A673 (cell line): Measurements from ENCODE around the gene PDE11A. TPM values are rescaled to one million over a fixed set of nuclear protein-coding genes. Genes with fewer than 3 reads are reported as not detected.

Experiments
- BruUV-seq: library from RNA; stranded (reverse); fragments of 400-500 nt; replicated peaks from 2 replicates; lab custom pipeline; 2021; lab: Mats Ljungman, UMichigan
- CTCF ChIA-PET: fragments of 300-600 bp; sonication (Branson Sonifier 250); formaldehyde crosslinking; loops from one replicate; lab custom pipeline; 2022; ENCODE audit warnings: antibody characterized with exemption; lab: Charles Lee
- POLR2A ChIA-PET: fragments of 300-600 bp; sonication (Branson Sonifier 250); formaldehyde crosslinking; loops from one replicate; lab custom pipeline; 2022; ENCODE audit warnings: antibody characterized with exemption; ENCODE audit not compliant: low non-redundant PET; lab: Charles Lee
- DNase-seq: peaks from one replicate; pipeline ENCODE4 v3.0.0-alpha.2; 2015; ENCODE audit warnings: low spot score
- H3K27ac ChIP-seq: fragments of 200-600 bp; sonication (generic); 2 replicates; pipeline ENCODE4 v1.5.1; 2016; ENCODE audit warnings: mixed run types, low read depth, mild to moderate bottlenecking, mixed read lengths, antibody characterized with exemption, low read length; ENCODE audit not compliant: poor library complexity, severe bottlenecking
- H3K27me3 ChIP-seq: fragments of 200-600 bp; sonication (generic); replicated peaks from 2 replicates; pipeline ENCODE4 v1.6.1; 2017; ENCODE audit warnings: mixed run types, low read depth, mild to moderate bottlenecking, mixed read lengths, antibody characterized with exemption, low read length; ENCODE audit not compliant: insufficient read depth, poor library complexity
- H3K36me3 ChIP-seq: fragments of 200-600 bp; sonication (generic); 2 replicates; pipeline ENCODE4 v1.6.1; 2016; ENCODE audit warnings: mixed run types, mild to moderate bottlenecking, mixed read lengths, antibody characterized with exemption, low read length; ENCODE audit not compliant: insufficient read depth, poor library complexity, severe bottlenecking
- H3K4me1 ChIP-seq: fragments of 200-600 bp; sonication (generic); 2 replicates; pipeline ENCODE4 v1.6.1; 2017; ENCODE audit warnings: mixed run types, mild to moderate bottlenecking, mixed read lengths, antibody characterized with exemption, low read length; ENCODE audit not compliant: insufficient read depth, poor library complexity, severe bottlenecking
- H3K4me3 ChIP-seq: fragments of 200-600 bp; sonication (generic); 2 replicates; pipeline ENCODE4 v1.5.1; 2016; ENCODE audit warnings: low read depth, mixed run types, mild to moderate bottlenecking, mixed read lengths, low read length; ENCODE audit not compliant: poor library complexity, severe bottlenecking
- H3K9me3 ChIP-seq: fragments of 200-600 bp; sonication (generic); 2 replicates; pipeline ENCODE4 v1.6.1; 2016; ENCODE audit warnings: mixed run types, low read depth, mild to moderate bottlenecking, mixed read lengths, antibody characterized with exemption, low read length; ENCODE audit not compliant: poor library complexity, severe bottlenecking
- CTCF ChIP-seq: fragments of 300-800, 200-600 bp; sonication (generic); conservative IDR thresholded peaks from 2 replicates; pipeline ENCODE4 v1.5.1; 2017; ENCODE audit warnings: low read depth, mild to moderate bottlenecking, antibody characterized with exemption, low read length, moderate library complexity, mixed read lengths
- EZH2 ChIP-seq: fragments of 200-600 bp; sonication (generic); IDR thresholded peaks from 2 replicates; pipeline ENCODE4 v1.6.1; 2017; ENCODE audit warnings: borderline replicate concordance, low read depth, mild to moderate bottlenecking, mixed read lengths, antibody characterized with exemption, low read length; ENCODE audit not compliant: poor library complexity, severe bottlenecking
- intact Hi-C: fragments of 100-400 bp; cut with micrococcal nuclease; formaldehyde crosslinking; loops from one replicate; pipeline ENCODE4 v1.10.0; 2022; ENCODE audit not compliant: unreplicated experiment
- total RNA-seq: library from RNA; stranded (reverse); gene quantifications from 2 replicates; pipeline ENCODE4 v1.2.3, GENCODE V29; 2021

Gene PDE11A
- total RNA-seq, 1 experiment from 2014 or later = not detected

GRCh38 chr2:177673602-177674595, 398.7 kb downstream of the PDE11A start:
- no peak overlapping the region for H3K4me3 ChIP-seq
- peak; percentile 43 for DNase-seq
- no peaks in the 10 kb centered on the region for H3K36me3 ChIP-seq
- H3K9me3 ChIP-seq = no peaks in the 10 kb centered on the region
- TF ChIP-seq EZH2 = no peak
- TF ChIP-seq CTCF = peak; percentile 47
- H3K27me3 ChIP-seq = no peaks in the 10 kb centered on the region
- H3K27ac ChIP-seq = no peak overlapping the region
- intact Hi-C loops = no loop called here
- BruUV-seq = no TSS peak
- ChIA-PET POLR2A (no interaction called here), CTCF (no interaction called here)
- peaks cover 19% of the 10 kb centered on the region for H3K4me1 ChIP-seq

- Histone ChIP-seq H3K36me3 (no peaks in the 10 kb centered on the region), H3K4me1 (peaks cover 23% of the 10 kb centered on the region), H3K9me3 (no peaks in the 10 kb centered on the region), H3K27ac (no peak overlapping the region), H3K4me3 (no peak overlapping the region), H3K27me3 (no peaks in the 10 kb centered on the region)
- intact Hi-C loops = no loop called here
- POLR2A ChIA-PET = interaction anchor here (1.1 kb wide), 1 partner anchor 17 kb away, joined by 3 read pairs; no protein-coding TSS in a partner anchor
- no peak for DNase-seq
- no TSS peak for BruUV-seq
- no peak for TF ChIP-seq CTCF
- TF ChIP-seq EZH2 = no peak
- CTCF ChIA-PET = no interaction called here
These were observed 400.9 kb downstream of the PDE11A start for GRCh38 chr2:177671662-177672061.

- no TSS peak for BruUV-seq
- H3K27ac ChIP-seq = no peak overlapping the region
- intact Hi-C loops = no loop called here
These were observed 401.6 kb downstream of the PDE11A start for GRCh38 chr2:177670791-177671535.

More at GRCh38 chr2:177670791-177671535, 401.6 kb downstream of the PDE11A start:
- ChIA-PET CTCF (no interaction called here), POLR2A (interaction anchor here (1.1 kb wide), 1 partner anchor 16 kb away, joined by 3 read pairs; no protein-coding TSS in a partner anchor)
- Histone ChIP-seq H3K4me3 (no peak overlapping the region), H3K27me3 (no peaks in the 10 kb centered on the region), H3K36me3 (no peaks in the 10 kb centered on the region), H3K4me1 (peaks cover 23% of the 10 kb centered on the region), H3K9me3 (no peaks in the 10 kb centered on the region)
- TF ChIP-seq CTCF = no peak
- no peak for TF ChIP-seq EZH2
- no peak for DNase-seq
